Vagina (tissue), 2 donors: ENCODE measurements around the gene ARHGDIG.

Source experiments
- CTCF ChIP-seq, 3 experiments: fragments of 450-650 bp in 2 of 3; fragments of 200-600 bp in 1 of 3; sonication (generic) in 1 of 3; IDR thresholded peaks; one replicate each; pipeline ENCODE4 v1.5.1; 2017 to 2019; ENCODE audit warnings: antibody characterized with exemption in 3 of 3, mild to moderate bottlenecking in 2 of 3, moderate library complexity in 2 of 3
- POLR2A ChIP-seq, 2 donors: fragments of 450-650 bp; IDR thresholded peaks; one replicate each; pipeline ENCODE4 v1.6.1; 2017; ENCODE audit warnings: antibody characterized with exemption in 2 of 2, mild to moderate bottlenecking in 2 of 2, moderate library complexity in 2 of 2

- TF ChIP-seq CTCF (IDR thresholded peaks at IDR 0.05) (no peak), POLR2A (IDR thresholded peaks at IDR 0.05) (no peak)
Measured at GRCh38 chr16:245105-245504, 35.3 kb upstream of the ARHGDIG start.
